Stimulated activated naive CD4-positive, alpha-beta T cell treated with Interleukin-2 at 50 U/mL for 16 hours (primary cell): ENCODE data around the gene PRKG1.
"Not testable (repeated sequence)": the region's sequence is repeated elsewhere in the genome, so short reads cannot be mapped to it uniquely, and the experiment has no call there.

Experiments
- DNase-seq: peaks from one replicate; lab custom pipeline; 2025; lab: John Stamatoyannopoulos, UW

Gene PRKG1

DNA sequence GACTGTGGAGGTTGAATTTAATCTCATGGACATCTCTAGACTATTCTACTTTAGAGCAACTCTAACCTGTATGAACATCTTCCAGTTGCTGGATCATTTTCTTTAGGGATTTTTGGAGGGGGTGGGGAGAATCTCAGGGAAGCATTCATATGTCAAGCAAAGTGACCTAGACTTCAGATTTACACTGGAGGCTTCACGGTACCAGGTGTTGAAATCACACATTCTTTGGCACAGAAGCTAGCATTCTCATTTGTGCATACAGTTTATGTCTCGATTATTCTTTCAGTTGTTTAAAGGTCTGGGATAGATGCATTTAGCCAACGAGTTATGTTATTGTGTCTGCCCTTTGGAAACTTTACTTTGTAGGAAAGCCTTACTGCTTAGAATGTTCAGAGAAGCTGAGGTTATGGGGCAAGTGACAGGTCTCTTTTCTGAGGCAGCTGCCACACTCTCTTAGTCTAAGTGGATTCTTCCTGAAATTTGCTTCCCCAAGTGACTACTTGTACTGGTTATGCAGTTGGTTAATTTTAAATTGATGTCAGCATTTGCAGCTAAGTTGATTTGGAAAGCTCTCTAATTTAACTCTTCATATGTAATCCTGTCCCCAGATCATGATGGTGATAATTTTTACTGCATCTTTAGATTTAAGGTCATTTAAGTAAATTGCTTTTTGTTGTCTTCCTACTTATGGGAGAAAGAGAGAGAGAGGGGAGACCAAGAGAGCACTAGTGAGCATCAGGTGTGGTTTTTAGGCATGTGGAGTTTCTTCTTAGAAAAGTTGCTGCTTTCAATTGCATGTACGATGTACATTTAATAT lies 153.8 kb downstream of the PRKG1 start:
- no peak for DNase-seq

DNA sequence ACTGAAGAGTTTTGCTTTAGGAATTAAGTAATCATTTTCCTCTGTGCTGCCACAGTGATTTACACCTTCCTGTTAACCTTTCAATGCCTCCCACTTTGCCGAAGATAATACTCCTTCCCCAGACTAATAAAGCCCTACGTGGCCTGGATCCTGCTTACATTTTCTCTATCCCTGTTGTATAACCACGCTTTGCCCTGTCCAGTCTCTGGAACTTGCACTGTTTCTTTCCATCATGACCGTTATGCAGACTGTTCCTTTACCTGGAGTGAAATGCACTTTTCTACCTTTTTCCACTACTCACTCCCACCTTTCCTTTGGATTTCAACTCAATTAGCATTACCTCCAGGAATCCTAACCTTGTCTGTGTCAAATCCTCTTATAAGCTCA lies 154.4 kb downstream of the PRKG1 start:
- DNase-seq = no peak

DNA sequence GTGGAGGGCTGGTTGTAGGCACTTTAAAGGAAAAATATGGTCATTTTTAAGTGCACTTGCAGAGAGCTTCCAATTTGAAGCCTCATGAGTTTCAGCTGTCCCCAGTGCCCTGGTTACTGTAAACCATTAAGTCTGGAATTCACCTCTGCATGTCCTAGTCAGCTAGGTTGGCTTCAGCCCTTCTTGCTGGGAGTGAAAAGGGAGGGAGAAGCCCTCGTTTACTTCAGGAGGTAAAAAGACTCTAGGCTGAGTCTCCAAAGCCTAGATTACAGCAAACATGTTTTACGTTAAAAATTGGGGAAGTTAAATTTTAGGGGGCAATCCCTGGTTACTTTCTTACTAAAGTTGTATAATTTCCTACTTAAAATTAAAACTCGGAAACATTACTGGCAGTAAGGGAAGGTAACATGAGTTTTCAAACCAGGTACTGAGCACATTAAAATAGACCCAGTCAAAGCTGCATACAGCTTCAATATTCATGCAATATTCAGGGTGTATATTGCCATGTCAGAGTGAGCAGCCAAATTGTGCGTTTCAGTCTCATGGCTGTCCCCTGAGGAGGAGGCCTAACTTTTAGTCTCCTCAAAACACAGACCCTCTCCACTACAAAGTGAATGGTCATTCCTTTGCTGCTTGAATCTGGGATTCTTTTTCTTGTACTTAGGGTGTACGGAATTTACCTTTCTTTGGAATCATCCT lies 156.7 kb downstream of the PRKG1 start:
- no peak for DNase-seq

DNA sequence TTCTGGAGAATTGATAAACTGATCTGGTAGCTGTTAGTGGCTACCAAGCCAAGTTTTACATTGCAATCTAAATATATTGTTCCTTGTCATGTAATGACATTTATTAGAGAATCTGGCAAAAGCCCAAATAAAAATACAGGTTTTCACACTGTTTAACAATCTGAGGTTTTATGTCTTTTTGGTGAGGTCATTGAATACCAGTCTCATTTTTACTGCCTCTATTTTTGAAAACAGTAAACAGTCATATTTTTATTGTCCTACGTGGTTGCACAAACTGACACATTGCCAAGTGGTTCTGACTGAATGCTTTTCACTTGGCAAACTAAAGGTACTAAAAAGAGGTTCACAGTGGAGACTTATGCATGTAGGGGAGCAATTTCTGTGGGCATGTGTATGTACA lies 157.5 kb downstream of the PRKG1 start:
- DNase-seq = no peak

DNA sequence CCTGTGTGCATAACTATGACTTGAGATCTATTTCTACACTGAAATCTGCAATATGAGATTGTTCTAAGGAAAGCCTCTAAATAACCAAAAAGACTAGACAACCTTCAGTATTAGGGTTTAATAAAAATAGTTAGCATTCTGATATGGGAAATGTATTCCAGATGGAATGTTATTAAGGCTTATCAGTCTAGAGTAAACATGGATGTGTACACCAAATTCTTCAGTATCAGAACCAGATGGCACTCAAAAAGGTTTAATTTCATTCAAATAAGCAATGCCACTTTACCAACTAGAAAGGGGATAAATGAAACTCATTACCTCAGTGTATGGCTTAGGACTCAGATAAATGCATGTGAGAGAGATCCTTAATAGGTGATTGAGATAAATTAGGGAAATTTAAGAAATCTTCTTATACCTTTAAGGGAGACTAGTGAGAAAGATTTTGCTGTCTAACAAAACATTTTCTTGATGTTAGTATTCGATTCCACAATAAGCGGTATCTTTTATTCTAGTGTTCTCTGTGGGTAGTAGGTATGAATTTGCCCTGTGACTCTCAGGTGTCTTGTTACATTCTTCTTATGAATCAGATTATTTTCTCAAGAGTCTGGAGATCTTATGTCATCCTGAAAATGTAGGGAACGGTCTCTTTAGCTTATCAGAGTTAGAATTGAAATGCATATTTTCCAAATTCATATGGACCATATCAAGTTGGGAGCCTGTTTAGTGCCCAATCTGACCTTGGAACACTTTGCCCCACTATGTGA lies 159.2 kb downstream of the PRKG1 start:
- DNase-seq = no peak

DNA sequence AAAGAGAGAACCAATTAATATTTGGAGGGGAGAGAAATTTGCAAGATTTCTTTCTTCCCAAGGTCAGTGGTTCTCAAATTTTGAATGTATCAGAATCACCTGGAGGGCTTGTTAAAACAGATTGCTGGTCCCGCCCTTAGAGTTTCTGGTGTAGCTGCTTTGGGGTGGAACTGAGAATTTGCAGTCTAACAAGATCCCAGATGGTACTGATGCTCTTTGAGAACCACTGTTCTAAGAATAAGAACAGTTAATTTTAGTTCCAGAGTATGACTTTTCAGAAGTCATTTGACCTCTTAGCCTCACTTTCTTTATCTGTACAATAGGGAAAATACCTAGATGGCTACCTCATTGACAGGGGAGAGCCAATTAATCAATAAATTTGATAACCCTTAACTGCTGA lies 161.6 kb downstream of the PRKG1 start:
- DNase-seq = no peak

DNA sequence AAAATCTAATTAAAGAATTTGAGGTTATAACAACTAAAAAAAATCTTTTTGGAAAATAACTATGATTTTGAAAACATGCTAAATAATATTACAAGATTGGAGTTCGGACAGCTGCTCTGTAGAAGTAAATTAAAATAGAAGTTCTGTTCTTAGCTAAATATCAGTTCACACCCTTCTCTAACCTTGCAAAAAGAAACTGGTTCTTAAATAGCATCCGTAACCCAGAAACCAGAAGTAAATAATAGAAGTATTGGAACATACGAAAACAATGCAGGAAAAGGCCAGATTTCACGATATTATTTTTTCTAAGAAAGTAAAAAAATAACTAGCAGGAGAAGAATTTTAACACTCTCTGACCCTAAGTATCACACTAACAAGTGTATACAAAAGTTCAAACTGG lies 164.7 kb downstream of the PRKG1 start:
- no peak for DNase-seq

DNA sequence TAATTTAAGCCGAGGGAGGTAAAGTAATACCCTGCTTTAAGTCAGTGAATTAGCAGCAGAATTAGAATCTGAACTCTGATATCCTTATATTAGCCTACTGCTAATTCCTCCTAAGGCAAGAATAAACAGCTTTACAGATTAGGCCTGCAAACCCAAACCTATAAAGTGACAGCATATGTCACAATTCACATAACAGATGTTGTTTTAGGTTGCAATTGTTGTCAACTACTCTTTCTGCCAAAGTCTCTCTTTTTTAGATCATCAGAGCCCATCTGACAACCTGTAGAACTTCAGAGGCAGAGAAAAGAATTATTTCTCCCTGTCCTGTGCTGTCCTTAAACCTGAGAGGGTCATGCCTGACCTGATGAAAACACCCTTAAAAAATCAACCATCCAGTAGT lies 167.2 kb downstream of the PRKG1 start:
- DNase-seq = no peak

DNA sequence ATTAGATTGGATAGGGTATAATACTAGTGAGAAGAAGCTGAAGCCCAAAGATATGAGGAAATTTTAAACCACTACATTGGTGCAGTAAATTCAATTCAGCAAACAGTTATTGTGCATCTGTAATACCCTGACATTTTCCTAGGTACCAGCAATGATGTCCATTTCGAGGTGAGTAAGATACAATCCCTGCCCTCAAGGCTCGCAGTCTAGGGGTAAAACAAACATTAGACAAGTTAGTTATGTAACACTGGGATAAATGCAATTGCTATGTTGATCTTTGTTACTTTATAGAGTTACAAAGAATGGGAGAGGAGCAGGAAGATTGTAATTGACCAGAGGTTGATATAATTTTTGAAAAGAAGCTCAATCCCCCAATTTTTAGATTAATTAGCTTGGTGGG lies 168.1 kb downstream of the PRKG1 start:
- no peak for DNase-seq

DNA sequence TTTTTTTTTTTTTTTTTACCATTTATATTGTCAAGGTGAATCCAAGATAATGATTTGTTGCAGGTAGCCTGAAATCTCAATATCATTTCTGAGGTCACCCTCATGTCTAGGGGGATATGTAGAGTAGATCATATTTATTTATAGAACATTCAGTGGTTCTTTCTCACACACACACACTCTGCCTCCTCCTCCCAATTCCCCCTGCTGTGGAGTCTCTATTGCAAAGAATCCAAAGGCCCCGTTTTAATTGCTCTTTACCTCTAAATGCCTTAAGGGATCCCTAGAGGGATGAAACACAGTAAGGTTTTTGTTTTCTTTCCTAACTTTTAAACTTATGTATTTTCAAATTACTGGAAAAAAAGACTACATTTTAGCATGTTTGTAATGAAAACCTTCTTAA lies 170.0 kb downstream of the PRKG1 start:
- DNase-seq = no peak

DNA sequence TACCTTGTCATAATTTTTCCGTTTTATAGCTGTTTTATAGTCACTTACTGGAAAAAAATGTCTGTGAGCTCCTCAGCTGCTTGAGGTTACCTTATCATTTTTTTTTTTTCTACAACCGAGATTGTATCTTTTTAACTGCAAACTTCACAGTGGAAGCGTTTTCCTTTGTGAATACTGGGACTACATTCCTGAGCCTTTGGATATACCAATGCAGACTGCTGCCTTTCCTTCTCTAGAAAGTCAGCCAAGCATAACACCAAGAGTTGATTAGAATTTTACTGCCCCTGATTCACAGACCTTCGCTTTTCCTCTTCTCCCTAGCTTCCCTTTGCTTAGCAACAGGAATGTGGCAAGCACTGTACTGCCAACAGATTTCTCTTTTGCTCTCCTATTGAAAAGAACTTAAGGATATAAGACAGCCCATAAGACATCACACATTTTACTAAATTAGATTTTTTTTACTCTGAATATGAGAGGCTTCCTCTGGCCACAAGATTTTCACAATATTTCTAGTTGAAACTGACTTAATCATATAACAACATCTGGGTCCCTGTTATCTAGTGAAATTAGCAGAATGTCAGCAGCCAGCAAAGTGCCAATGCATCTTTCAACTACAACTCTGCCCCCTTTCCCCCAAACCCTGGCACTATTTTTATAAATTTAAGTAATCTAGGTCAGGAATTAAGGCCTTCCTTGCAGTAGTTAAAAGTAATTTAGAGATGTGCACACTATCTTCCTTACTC lies 170.6 kb downstream of the PRKG1 start:
- DNase-seq = no peak

DNA sequence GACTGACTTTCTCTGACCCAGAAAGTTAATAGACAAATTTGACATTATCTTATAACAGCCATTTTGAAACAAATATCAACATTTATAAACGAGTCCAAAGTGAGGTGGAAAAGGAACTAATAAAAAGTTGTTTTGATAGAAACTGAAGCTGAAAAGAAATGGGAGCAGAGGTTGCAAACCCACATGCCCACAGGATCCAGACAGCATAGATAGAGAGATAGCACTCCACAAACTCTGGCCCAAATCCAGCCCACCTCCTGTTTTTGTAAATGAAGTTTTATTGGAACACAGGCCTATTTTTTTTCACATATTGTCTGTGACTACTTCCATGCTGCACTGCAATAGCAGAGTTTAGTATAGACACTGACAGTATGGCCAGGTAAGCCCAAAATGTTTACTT lies 171.9 kb downstream of the PRKG1 start:
- DNase-seq = no peak

DNA sequence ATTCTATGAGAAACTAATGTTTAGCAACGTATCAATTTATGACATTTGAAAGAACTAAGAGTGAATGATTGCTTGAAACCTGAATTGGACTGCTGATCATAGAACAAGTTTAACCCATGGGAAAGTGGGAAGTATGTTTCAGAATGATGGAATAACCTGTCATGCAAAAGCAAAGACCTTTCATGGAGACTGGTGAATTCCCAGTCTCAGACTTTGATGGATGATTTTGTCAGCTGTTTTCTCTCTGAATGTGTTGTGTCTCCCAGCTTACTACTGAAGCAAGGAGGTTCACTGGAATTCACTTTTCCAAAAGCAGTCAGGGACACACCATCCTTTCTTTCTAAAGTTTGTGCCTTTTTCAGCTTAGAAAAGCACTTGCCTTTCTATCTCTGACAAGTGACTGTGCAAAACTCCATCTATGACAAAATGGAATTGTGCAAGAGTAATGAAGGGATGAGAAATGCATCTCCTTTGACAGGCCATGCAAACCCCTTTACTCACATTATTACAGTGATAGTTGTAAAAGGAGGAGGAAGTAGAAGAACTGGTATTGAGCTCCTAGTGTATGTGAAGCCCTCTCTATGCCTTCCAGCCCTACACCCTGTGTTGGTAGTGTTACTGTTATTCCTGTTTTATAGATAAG lies 176.1 kb downstream of the PRKG1 start:
- DNase-seq = no peak

DNA sequence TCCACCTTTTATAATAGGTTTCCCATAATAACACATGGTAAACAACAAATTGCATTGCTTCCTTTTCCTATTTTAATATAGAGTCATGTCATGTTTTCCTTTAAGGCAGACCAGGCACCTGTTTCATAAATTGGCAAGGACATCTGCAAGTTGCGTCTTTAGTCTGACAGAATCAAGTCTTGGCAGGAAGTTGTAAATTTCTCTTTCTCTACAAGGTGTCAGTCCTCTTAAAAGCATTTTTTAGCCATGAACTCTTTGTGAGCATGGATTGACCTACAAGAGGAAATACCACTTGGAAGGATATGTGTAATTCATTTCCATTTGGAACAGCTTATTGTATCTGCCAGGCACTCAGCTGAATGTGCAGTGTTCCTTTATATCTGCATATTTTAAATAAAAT lies 176.8 kb downstream of the PRKG1 start:
- DNase-seq = no peak

DNA sequence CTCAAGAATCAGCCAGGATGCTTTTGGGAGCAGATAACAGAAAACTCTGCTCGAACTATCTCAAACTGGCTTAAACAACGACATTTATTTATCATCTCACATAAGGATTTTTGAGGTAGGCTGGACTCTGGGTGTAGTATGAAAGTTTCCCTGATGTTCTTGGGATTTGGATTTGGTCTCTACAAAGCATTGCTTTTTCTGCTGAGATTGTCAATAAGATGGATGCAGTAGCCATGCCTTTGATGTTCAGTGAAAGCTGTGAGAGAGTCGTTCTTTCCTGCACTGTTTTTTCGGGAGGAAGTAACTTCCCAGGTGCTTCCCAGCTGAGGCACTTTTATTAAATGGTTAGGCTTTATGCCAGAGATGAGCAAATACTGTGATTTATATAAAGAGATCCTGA lies 181.1 kb downstream of the PRKG1 start:
- no peak for DNase-seq

DNA sequence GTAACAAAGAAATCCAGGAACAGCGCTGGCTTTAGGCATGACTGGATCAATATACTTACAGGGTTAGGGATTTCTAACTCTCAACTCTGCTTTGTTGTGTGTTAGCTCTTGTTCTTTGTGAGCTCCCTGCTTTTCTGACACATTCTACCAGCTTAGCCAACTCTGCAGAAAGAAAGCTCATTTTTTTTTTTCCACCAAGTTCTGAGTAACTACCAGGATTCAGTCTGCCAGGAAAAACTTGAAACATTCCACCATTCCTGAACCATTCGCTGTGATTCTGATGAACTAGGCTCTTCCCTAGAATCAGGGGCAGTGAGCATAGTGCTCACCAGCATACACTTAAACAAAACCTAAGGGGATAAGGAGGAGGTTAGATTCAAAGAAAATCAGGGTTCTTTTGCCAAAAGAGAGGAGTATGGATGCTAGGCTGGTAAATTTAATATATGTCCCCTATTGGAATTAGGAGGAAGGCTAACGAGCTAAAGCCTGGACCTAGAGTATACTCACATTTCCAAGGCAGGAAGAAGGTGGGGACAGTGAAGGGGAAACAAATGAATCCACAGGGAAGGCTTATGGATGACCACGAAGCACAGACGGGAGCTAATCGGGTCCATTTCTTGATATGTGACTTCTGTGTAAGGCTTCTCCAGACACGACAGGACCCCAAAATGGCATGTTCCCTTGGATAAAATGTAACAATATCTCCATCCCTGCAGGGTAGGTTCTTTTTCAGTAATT lies 183.4 kb downstream of the PRKG1 start:
- DNase-seq = no peak

DNA sequence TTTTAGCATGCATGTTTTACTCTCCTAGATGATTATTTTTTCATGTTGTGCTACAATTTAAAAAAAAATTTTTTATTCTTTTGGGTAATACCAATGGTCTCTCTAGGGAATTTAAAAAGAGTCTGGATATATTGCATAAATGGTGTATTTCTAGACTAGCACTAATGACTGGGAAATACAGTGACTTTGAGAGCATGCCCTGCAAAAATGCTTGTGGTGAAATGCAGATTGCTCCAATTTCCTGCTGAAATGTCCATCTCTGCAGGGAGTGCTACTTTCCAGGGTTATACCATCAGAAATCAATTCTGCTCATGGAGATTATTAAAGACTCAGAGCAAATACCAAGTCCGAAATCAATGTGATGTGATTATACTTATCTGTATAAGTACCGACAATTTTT lies 186.1 kb downstream of the PRKG1 start:
- DNase-seq = no peak

DNA sequence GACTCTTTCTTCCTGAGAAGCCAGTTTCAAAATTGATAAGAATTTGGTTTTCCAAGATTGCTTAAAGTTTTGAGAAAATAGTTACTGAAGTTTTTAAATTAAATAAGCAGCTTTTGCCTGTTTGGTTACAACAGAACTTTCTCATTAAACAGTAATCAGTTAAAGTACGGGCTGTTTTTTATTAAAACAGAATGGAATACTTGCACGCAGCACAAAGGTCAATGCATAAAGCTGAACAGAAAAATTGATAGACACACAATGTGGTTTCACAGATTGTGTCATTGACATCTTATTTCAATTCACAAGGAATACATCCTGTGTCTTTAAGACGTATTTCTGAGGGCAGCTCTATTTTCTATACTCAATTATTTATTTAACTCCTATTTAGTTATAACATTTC lies 192.2 kb downstream of the PRKG1 start:
- no peak for DNase-seq

DNA sequence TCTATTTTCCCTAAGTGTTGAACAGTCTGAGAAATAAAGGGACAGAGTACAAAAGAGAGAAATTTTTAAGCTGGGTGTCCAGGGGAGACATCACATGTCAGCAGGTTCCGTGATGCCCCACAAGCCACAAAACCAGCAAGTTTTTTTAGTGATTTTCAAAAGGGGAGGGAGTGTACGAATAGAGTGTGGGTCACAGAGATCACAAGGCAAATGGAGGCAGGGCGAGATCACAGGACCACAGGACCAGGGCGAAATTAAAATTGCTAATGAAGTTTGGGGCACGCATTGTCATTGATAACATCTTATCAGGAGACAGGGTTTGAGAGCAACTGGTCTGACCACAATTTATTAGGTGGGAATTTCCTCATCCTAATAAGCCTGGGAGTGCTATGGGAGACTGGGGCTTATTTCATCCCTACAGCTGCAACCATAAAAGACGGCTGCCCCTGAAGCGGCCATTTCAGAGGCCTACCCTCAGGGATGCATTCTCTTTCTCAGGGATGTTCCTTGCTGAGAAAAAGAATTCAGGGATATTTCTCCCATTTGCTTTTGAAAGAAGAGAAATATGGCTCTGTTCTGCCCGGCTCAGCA lies 193.8 kb downstream of the PRKG1 start:
- not testable (repeated sequence) for DNase-seq

DNA sequence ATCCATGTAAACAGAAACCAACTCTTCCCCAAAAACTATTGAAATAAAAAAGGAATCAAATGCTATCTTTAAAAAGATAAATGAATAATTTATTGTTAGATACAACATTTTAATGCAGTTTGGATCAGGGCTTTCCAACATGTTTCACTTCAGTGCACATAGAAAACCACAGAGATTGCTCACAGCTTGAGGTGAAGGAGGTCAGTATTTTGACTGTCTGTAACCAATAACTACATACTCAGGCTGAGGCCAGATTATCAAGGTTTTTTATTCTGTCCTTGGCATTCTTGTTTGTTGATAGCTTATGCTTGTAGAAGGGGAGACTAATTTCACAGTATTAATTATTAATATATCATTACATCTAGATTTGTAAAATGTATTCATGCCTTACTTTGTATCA lies 195.5 kb downstream of the PRKG1 start:
- DNase-seq = no peak
